Embryonic facial prominence (tissue), 1 donor: Measurements from ENCODE around the gene MYBPHL.
A peak's percentile ranks its signal among the peaks of the same experiment; 100 is the strongest.

Experiments used
- DNase-seq: peaks from one replicate; pipeline ENCODE4 v3.0.0-alpha.2; 2016; ENCODE audit errors: extremely low spot score

Gene MYBPHL

DNA sequence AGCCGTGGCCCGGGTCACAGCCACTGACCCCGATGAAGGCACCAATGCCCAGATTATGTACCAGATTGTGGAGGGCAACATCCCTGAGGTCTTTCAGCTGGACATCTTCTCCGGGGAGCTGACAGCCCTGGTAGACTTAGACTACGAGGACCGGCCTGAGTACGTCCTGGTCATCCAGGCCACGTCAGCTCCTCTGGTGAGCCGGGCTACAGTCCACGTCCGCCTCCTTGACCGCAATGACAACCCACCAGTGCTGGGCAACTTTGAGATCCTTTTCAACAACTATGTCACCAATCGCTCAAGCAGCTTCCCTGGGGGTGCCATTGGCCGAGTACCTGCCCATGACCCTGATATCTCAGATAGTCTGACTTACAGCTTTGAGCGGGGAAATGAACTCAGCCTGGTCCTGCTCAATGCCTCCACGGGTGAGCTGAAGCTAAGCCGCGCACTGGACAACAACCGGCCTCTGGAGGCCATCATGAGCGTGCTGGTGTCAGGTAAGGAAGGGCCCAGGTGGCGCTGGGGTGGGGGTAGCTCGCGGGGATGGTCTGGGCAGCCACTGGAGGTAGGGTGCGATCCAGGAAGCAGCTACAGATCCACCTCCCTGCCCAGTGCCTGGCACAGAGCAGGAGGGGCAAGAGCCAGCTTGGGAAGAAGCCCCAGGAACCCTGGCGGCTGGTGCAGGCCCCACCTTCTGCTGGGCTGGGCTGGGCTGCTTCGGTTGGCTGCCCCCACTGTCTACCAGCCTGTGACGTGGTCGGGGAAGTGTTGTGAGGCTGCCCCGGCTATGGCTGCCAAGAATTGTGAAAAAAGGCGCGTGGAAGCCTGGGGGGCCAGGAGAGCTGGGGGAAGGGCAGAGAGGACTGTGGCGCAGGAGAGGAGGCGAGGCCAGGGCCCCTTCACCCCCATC, 53.7 kb downstream of the MYBPHL start:
- no peak for DNase-seq

GRCh38 chr1:109252167-109252892, 54.5 kb downstream of the MYBPHL start:
- no peak for DNase-seq

DNA sequence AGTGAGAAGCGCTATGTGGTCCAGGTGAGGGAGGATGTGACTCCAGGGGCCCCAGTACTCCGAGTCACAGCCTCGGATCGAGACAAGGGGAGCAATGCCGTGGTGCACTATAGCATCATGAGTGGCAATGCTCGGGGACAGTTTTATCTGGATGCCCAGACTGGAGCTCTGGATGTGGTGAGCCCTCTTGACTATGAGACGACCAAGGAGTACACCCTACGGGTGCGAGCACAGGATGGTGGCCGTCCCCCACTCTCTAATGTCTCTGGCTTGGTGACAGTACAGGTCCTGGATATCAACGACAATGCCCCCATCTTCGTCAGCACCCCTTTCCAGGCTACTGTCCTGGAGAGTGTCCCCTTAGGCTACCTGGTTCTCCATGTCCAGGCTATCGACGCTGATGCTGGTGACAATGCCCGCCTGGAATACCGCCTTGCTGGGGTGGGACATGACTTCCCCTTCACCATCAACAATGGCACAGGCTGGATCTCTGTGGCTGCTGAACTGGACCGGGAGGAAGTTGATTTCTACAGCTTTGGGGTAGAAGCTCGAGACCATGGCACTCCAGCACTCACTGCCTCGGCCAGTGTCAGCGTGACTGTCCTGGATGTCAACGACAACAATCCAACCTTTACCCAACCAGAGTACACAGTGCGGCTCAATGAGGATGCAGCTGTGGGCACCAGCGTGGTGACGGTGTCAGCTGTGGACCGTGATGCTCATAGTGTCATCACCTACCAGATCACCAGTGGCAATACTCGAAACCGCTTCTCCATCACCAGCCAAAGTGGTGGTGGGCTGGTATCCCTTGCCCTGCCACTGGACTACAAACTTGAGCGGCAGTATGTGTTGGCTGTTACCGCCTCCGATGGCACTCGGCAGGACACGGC, 55.3 kb downstream of the MYBPHL start:
- DNase-seq = no peak

DNA sequence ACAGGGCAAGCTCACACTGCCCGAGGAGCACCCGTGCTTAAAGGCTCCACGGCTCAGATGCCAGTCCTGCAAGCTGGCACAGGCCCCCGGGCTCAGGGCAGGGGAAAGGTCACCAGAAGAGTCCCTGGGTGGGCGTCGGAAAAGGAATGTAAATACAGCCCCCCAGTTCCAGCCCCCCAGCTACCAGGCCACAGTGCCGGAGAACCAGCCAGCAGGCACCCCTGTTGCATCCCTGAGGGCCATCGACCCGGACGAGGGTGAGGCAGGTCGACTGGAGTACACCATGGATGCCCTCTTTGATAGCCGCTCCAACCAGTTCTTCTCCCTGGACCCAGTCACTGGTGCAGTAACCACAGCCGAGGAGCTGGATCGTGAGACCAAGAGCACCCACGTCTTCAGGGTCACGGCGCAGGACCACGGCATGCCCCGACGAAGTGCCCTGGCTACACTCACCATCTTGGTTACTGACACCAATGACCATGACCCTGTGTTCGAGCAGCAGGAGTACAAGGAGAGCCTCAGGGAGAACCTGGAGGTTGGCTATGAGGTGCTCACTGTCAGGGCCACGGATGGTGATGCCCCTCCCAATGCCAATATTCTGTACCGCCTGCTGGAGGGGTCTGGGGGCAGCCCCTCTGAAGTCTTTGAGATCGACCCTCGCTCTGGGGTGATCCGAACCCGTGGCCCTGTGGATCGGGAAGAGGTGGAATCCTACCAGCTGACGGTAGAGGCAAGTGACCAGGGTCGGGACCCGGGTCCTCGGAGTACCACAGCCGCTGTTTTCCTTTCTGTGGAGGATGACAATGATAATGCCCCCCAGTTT, 56.1 kb downstream of the MYBPHL start:
- DNase-seq = no peak

- DNase-seq = no peak
These were observed 57.0 kb downstream of the MYBPHL start for GRCh38 chr1:109249654-109250401.

DNA sequence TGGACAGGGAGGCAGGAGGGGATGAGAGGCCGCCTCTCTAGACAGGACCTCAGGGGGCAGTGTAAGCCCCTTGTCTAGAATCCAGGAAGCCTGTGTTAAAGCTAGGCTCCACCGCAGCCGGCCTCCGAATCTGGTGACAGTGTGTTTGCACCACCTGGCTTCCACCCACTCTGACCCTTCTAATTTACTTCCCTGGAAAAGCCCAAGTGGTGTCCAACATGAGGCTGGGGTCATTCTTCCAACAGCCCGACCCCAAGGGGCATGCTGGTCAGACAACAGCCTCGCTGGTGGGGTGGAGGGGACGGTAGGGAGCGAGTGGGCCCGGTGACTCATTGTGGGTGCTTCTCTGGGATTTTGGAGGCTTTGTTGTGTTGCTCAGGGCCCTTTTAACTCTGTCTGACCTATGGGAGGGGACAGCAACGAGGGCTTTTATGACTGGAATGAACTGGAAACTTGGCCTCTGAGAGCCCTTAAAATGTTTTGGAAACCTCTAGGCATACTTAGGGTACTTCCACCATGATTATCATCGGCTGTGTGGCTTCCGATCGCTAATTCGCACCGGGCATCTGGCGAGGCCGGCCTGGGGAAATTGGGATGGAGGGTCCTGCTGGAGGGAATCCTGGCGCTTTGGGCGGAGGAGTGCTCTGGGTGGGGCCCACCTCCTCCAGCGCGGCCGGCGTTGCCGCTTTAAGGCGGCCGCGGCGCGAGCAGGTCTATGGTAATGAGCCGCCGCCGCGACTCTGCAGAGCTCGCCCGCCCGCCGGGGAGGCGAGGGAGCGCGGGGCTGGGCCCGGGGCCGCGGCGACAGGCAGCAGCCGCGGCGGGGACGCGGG, 57.8 kb downstream of the MYBPHL start, which contains the start of gene CELSR2:
TSS of gene CELSR2 (plus strand) at position 743 of the 833 bp plus-strand sequence. CDS start 541 bp downstream, outside the sequence.
- DNase-seq = peak; percentile 45

- DNase-seq = no peak
These were observed 58.4 kb downstream of the MYBPHL start for GRCh38 chr1:109248444-109248796.

- no peak for DNase-seq
These were observed 59.1 kb downstream of the MYBPHL start for GRCh38 chr1:109247401-109248365.

GRCh38 chr1:109246141-109246551, 60.7 kb downstream of the MYBPHL start:
- no peak for DNase-seq

- no peak for DNase-seq
These were observed 62.8 kb downstream of the MYBPHL start for GRCh38 chr1:109243860-109244552.

GRCh38 chr1:109243221-109243620, 63.6 kb downstream of the MYBPHL start:
- no peak for DNase-seq

GRCh38 chr1:109242387-109242786, 64.4 kb downstream of the MYBPHL start:
- no peak for DNase-seq
